Liver (tissue), 3 donors: ENCODE measurements around the gene FCN1.

Experiments
- CTCF ChIP-seq: fragments of 150-350 bp; IDR thresholded peaks from 2 replicates; pipeline ENCODE4 v1.5.1; 2017; ENCODE audit warnings: improper control_type of control experiment, low read depth, low read length; ENCODE audit not compliant: missing input control
- RAD21 ChIP-seq, 2 donors: IDR thresholded peaks; 2 replicates each; pipeline ENCODE4 v1.6.1; 2016; ENCODE audit warnings: antibody characterized with exemption in 2 of 2, mild to moderate bottlenecking in 2 of 2
- REST ChIP-seq: IDR thresholded peaks from 2 replicates; pipeline ENCODE4 v1.6.1; 2016; ENCODE audit warnings: antibody characterized with exemption, mild to moderate bottlenecking
- ZBTB33 ChIP-seq: IDR thresholded peaks from 2 replicates; pipeline ENCODE4 v1.6.1; 2016; ENCODE audit warnings: antibody characterized with exemption
- TF ChIP-seq, protein P1 (sequence below): IDR thresholded peaks from 2 replicates; pipeline ENCODE4 v1.6.1; 2016; ENCODE audit warnings: antibody characterized with exemption
- donor health status: healthy.
- donor health status: healthy.

DNA sequence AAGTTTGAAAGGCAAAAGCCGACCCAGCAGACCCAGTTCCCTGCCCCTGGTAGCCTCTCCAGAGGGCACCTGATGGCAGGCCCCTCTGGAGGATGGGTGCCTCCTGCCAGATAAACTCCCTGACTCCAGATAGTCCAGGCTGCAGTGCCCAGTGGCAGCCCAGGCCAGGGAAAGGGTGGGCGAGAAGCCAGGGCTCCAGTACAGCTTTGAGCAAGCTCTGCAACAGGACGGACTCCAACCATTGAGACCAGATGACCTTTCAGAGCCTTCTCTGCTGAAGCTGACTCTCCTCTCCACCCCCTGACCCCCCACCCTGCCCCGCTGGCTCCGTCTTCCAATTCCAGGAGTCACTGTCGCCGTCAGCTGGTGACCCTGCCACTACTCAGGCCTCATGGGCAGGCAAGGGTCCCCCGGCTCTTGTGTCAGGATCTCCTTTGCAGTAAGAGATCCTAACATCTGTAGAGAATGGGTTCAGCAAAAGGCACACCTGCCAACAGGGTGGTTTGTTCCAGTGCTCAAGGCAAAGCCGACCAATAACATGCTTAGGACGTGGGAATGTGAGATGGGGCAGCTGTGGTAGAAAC lies 15.5 kb upstream of the FCN1 start:
- no peak for TF ChIP-seq RAD21 (IDR thresholded peaks at IDR 0.05)
- no peak for TF ChIP-seq REST
- TF ChIP-seq CTCF: no peak
- TF ChIP-seq ZBTB33: no peak
- TF ChIP-seq, protein P1, sequence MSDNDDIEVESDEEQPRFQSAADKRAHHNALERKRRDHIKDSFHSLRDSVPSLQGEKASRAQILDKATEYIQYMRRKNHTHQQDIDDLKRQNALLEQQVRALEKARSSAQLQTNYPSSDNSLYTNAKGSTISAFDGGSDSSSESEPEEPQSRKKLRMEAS: no peak
